AG09309 (cell line): ENCODE measurements around the gene METTL23.

Experiments used
- DNase-seq: peaks from one replicate; pipeline ENCODE4 v3.0.0-alpha.2; 2010; ENCODE audit warnings: low read depth
- H3K4me3 ChIP-seq: 2 replicates; pipeline ENCODE4 v1.5.1; 2011; ENCODE audit warnings: mild to moderate bottlenecking, low read depth, low read length, moderate library complexity; ENCODE audit not compliant: control insufficient read depth
- TF ChIP-seq, protein P1 (sequence below): IDR thresholded peaks from 2 replicates; pipeline ENCODE4 v1.5.1; 2011; ENCODE audit warnings: mild to moderate bottlenecking, low read depth, low read length, inconsistent platforms; ENCODE audit not compliant: insufficient read depth, control insufficient read depth; ENCODE audit errors: missing control alignments

Gene METTL23

DNA sequence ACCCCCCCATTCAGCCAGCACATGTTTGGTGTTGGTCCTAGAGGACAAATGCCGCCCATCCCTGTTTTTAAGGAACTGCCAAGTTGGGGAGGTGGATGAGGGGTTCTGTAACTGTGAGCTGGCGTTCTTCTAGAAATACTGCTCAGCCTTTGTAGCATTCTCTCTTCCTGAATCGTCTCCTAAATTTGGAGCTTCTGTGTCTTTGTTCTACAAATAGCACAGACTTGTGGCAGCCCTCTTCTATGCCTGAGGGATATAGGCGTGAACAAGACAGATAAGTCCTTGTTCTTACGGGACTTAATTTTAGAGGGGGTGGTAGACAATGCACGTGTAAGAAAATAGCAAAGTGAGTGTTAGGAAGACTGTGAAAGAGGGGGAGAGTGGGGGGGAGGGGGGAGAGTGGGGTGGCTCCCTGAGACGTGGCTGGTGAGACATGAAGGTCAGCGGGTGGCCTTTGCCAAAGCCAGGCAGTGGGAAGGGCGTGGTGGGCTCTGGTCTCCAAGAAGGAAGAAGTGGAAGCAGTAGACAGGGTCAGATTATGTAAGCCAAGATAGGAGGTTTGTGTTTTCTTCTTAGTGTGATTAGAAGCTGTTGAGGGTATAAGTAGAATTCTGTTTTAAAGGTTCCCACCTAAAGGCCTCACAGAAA is 21.2 kb downstream of the METTL23 start:
- TF ChIP-seq, protein P1, sequence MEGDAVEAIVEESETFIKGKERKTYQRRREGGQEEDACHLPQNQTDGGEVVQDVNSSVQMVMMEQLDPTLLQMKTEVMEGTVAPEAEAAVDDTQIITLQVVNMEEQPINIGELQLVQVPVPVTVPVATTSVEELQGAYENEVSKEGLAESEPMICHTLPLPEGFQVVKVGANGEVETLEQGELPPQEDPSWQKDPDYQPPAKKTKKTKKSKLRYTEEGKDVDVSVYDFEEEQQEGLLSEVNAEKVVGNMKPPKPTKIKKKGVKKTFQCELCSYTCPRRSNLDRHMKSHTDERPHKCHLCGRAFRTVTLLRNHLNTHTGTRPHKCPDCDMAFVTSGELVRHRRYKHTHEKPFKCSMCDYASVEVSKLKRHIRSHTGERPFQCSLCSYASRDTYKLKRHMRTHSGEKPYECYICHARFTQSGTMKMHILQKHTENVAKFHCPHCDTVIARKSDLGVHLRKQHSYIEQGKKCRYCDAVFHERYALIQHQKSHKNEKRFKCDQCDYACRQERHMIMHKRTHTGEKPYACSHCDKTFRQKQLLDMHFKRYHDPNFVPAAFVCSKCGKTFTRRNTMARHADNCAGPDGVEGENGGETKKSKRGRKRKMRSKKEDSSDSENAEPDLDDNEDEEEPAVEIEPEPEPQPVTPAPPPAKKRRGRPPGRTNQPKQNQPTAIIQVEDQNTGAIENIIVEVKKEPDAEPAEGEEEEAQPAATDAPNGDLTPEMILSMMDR = no peak
- no peak overlapping the region for H3K4me3 ChIP-seq
- no peak for DNase-seq

DNA sequence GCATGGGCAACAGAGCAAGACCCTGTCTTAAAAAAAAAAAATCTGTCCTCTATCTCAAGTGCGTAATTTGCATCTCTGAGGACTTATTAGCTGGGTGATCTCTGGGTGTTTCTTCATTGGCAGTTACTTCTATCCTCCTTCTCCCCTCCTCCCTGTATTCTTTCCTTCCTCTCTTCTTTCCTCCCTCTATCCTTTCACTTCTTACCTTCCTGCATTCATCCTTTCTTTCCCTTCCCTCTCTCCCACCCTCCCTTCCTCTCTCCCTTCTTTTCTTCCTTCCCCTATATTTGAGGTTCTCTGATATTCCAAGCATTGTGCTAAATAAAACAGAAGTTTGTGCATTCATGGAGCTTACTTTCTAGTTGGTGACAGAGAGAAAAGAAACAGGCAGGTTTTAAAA is 22.0 kb downstream of the METTL23 start:
- no peak overlapping the region for H3K4me3 ChIP-seq
- TF ChIP-seq, protein P1 = no peak
- no peak for DNase-seq

DNA sequence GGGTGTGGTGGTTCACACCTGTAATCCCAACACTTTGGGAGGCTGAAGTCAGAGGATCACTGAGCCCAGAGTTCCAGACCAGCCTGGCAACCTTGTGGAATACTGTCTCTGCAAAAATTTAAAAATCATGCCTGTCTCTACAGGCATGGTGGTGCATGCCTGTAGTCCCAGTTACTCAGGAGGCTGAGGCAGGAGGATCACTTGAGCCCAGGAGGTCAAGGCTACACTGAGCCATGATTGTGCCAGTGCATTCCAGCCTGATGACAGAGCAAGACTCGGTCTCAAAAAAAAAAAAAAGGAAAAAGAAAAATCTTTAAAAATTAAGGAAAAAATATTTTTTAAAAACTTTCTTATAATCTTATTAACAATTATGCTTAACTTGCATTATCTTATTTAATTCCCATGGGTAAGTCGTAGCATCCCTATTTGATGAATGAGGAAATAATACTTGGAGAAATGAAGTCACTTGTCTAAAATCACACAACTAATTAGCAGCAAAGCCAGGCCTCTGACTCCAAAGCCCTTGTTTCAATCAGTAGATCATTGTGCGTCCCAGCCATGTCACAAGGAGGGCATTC is 24.9 kb downstream of the METTL23 start:
- TF ChIP-seq, protein P1 = no peak
- no peak for DNase-seq
- H3K4me3 ChIP-seq = no peak overlapping the region

DNA sequence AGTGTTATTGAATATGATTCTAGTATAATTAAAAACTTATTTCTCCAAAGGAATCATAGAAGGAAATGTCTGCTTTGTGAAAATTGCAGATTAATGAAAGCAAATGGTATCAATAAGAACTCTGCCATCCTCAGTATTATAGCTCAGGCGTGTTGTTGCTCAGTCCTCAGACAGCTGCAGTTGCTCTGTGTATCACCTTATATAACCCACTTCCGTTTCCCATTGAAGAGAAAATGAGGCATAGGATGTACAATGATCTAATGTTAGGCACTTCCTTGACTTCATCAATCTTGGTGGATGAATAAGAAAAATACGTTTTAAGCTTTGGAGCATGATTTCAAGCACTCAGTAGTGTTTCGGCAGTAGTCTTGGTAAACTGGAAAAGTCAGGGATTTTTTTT is 25.4 kb downstream of the METTL23 start:
- no peak for DNase-seq
- TF ChIP-seq, protein P1 = no peak
- no peak overlapping the region for H3K4me3 ChIP-seq

DNA sequence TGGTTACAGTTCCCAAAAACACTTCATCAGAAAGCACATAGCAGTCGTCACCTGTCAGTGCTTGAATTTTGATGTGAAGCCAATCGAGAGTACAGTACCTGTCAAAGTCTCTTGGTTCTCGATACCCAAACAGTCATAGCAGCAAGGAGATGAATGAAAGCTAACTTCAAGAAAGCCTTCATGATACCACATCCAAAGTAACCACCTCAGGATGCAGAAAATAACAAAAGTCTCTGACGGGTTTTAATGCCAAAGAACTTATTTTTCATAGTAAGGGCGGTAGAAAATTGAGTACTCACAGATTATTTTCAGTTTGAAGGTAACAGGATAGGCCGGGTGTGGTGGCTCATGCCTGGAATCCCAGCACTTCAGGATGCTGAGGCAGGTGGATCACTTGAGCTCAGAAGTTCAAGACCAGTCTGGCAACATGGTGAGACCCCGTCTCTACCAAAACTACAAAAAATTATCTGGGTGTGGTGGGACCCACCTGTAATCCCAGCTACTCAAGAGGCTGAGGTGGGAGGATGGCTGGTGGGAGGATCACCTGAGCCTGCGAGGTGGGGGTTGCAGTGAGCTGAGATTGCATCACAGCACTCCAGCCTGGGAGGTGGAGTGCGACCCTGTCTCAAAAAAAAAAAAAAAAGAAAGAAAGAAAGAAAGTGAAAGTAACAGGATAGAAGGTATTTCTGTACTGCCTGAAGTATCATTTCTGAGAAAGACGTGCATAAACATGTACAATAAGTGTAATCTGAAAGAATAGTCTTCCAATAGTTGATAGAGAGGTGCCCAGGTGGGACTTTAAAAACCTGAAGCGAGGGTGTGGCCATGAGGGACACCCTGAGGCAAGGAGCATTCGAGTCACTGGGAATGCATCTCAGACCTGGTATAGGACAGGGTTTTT is 26.7 kb downstream of the METTL23 start:
- TF ChIP-seq, protein P1 = no peak
- H3K4me3 ChIP-seq = no peak overlapping the region
- no peak for DNase-seq

DNA sequence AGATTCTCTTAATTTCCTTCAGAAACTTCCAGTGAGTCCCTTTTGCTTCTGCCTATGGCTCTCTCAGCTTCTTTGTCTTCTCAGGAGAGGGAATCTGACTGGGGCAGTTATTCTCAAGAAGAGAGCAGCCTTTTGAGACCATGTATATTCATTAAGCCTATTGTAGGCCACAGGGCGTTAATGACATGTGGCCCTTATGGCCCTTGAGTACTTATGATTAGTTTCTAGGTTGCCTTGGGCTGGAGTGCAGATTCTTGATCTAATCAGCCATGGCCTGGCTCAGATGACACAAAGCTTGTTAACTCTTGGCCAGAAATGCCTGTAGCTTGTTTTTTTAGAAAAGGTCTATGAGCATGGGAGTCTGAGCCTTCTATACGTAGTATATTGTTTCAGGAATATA is 28.6 kb downstream of the METTL23 start:
- H3K4me3 ChIP-seq = no peak overlapping the region
- DNase-seq = no peak
- TF ChIP-seq, protein P1 = no peak
